Activated T-helper 2 cell treated with anti-CD3 and anti-CD28 coated beads, Interferon-gamma antibody, Interleukin-2, Interleukin-4, amounts not matched to agents 10 μg/mL and 5 μg/mL and 100 μg/mL, durations not matched to agents 14 hours and 24 hours and 36 hours (primary cell): ENCODE results near the gene STK36. TPM values are rescaled to one million over a fixed set of nuclear protein-coding genes. Genes with fewer than 3 reads are reported as not detected.
A peak's percentile ranks its signal among the peaks of the same experiment; 100 is the strongest.

Source experiments
- DNase-seq: peaks from one replicate; pipeline ENCODE4 v3.0.0; 2021; ENCODE audit warnings: low spot score
- H3K27ac Mint-ChIP-seq: one replicate; pipeline ENCODE4 v1.8.0; 2021; ENCODE audit warnings: mixed read lengths
- H3K27me3 Mint-ChIP-seq: one replicate; pipeline ENCODE4 v1.8.0; 2021; ENCODE audit warnings: low read depth, mixed read lengths
- H3K36me3 Mint-ChIP-seq: one replicate; pipeline ENCODE4 v1.8.0; 2021; ENCODE audit warnings: low read depth, mixed read lengths
- H3K4me1 Mint-ChIP-seq: one replicate; pipeline ENCODE4 v1.8.0; 2021; ENCODE audit warnings: low read depth, mixed read lengths
- H3K4me3 Mint-ChIP-seq: one replicate; pipeline ENCODE4 v1.8.0; 2021; ENCODE audit warnings: low read depth, mild to moderate bottlenecking, moderate library complexity, mixed read lengths
- H3K9me3 Mint-ChIP-seq: one replicate; pipeline ENCODE4 v1.8.0; 2021; ENCODE audit warnings: mixed read lengths
- intact Hi-C: fragments of 100-400 bp; cut with micrococcal nuclease; formaldehyde crosslinking; loops from one replicate; pipeline ENCODE4 v1.15.1; 2023
- total RNA-seq: library from RNA; stranded (reverse); gene quantifications from 2 replicates; pipeline ENCODE4 v1.2.3, GENCODE V29; 2022

The STK36 gene, protein sequence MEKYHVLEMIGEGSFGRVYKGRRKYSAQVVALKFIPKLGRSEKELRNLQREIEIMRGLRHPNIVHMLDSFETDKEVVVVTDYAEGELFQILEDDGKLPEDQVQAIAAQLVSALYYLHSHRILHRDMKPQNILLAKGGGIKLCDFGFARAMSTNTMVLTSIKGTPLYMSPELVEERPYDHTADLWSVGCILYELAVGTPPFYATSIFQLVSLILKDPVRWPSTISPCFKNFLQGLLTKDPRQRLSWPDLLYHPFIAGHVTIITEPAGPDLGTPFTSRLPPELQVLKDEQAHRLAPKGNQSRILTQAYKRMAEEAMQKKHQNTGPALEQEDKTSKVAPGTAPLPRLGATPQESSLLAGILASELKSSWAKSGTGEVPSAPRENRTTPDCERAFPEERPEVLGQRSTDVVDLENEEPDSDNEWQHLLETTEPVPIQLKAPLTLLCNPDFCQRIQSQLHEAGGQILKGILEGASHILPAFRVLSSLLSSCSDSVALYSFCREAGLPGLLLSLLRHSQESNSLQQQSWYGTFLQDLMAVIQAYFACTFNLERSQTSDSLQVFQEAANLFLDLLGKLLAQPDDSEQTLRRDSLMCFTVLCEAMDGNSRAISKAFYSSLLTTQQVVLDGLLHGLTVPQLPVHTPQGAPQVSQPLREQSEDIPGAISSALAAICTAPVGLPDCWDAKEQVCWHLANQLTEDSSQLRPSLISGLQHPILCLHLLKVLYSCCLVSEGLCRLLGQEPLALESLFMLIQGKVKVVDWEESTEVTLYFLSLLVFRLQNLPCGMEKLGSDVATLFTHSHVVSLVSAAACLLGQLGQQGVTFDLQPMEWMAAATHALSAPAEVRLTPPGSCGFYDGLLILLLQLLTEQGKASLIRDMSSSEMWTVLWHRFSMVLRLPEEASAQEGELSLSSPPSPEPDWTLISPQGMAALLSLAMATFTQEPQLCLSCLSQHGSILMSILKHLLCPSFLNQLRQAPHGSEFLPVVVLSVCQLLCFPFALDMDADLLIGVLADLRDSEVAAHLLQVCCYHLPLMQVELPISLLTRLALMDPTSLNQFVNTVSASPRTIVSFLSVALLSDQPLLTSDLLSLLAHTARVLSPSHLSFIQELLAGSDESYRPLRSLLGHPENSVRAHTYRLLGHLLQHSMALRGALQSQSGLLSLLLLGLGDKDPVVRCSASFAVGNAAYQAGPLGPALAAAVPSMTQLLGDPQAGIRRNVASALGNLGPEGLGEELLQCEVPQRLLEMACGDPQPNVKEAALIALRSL (N-terminal part only)
- total RNA-seq = 14.4 and 17.9 TPM in 2 replicates

- Mint-ChIP-seq H3K36me3 (peaks cover 10% of the 10 kb centered on the region), H3K4me3 (peak within 1 kb of the TSS; percentile 92), H3K27ac (peak within 1 kb of the TSS; percentile 86), H3K27me3 (no peaks in the 10 kb centered on the region), H3K9me3 (no peaks in the 10 kb centered on the region), H3K4me1 (peaks cover 21% of the 10 kb centered on the region)
- DNase-seq = peak; percentile 75
- intact Hi-C loops = loop anchor here (1.0 to 5.0 kb wide), 5 partner anchors 13 to 175 kb away; partner anchors contain the start of genes BCS1L, CNOT9, TTLL4 and USP37
These were observed at the start of gene STK36, which contains the start of gene RNF25 for GRCh38 chr2:218671654-218672566. Gene STK36, plus strand, starts transcription at chr2:218672086. Its CDS starts 744 bp downstream, at chr2:218672830. Gene RNF25, minus strand, starts transcription at chr2:218672002. Its CDS starts 32 bp downstream, at chr2:218671970.

DNA sequence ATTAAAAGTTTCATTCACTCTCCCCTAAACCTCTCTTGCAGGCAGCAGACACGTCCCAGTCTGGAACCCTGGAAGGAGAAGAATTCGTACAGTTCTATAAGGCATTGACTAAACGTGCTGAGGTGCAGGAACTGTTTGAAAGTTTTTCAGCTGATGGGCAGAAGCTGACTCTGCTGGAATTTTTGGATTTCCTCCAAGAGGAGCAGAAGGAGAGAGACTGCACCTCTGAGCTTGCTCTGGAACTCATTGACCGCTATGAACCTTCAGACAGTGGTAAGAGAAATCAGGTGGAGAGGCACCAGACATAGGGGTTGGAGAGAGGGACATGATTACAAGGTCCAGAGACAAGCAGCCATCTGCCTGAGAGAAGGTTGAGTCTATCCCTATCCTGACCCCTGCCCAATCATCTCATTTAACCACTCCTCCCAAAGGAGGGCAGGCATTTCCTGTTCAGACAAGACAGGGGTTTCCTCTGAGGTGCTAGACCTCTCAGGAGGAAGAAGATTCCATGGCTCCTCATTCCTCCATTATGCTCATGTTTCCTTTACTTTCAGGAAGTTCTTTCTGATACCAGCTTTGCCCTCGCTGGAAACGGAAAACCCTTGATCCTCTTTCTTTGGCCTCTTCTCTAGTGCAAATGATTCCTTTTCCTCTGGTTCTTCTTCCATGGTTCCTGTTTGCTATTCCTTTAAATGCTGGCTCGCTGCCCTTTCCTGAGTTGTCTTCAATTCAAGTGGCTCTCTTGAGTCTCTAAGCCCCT is 49.1 kb upstream of the STK36 start:
- H3K27me3 Mint-ChIP-seq = no peaks in the 10 kb centered on the region
- H3K36me3 Mint-ChIP-seq = no peaks in the 10 kb centered on the region
- no peak overlapping the region for H3K4me3 Mint-ChIP-seq
- H3K9me3 Mint-ChIP-seq = no peaks in the 10 kb centered on the region
- no peak overlapping the region for H3K27ac Mint-ChIP-seq
- DNase-seq = no peak
- intact Hi-C loops = no loop called here
- no peaks in the 10 kb centered on the region for H3K4me1 Mint-ChIP-seq

- Mint-ChIP-seq H3K4me3 (no peak overlapping the region), H3K9me3 (no peaks in the 10 kb centered on the region), H3K27ac (no peak overlapping the region), H3K36me3 (no peaks in the 10 kb centered on the region), H3K27me3 (no peaks in the 10 kb centered on the region), H3K4me1 (no peaks in the 10 kb centered on the region)
- intact Hi-C loops = no loop called here
- no peak for DNase-seq
These were observed 48.5 kb upstream of the STK36 start for GRCh38 chr2:218623366-218623705.

GRCh38 chr2:218626369-218626768 is 45.5 kb upstream of the STK36 start:
- no peak for DNase-seq
- no peaks in the 10 kb centered on the region for H3K9me3 Mint-ChIP-seq
- no peaks in the 10 kb centered on the region for H3K4me1 Mint-ChIP-seq
- no peak overlapping the region for H3K27ac Mint-ChIP-seq
- intact Hi-C loops = no loop called here
- no peak overlapping the region for H3K4me3 Mint-ChIP-seq
- no peaks in the 10 kb centered on the region for H3K36me3 Mint-ChIP-seq
- no peaks in the 10 kb centered on the region for H3K27me3 Mint-ChIP-seq

DNA sequence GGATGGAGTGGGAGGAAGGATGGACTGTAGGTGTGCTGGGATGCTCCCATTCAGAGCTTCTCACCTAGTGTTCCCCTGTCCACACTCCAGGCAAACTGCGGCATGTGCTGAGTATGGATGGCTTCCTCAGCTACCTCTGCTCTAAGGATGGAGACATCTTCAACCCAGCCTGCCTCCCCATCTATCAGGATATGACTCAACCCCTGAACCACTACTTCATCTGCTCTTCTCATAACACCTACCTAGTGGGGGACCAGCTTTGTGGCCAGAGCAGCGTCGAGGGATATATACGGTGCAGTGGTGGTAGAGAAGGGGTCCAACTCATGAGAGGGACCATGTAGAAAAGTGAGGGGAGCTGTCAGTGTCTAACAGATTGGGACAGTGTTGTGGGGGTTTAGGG is 43.9 kb upstream of the STK36 start:
- no peak for DNase-seq
- Mint-ChIP-seq H3K27me3 (no peaks in the 10 kb centered on the region), H3K4me3 (no peak overlapping the region), H3K36me3 (no peaks in the 10 kb centered on the region), H3K4me1 (no peaks in the 10 kb centered on the region), H3K9me3 (no peaks in the 10 kb centered on the region), H3K27ac (no peak overlapping the region)
- intact Hi-C loops = no loop called here

DNA sequence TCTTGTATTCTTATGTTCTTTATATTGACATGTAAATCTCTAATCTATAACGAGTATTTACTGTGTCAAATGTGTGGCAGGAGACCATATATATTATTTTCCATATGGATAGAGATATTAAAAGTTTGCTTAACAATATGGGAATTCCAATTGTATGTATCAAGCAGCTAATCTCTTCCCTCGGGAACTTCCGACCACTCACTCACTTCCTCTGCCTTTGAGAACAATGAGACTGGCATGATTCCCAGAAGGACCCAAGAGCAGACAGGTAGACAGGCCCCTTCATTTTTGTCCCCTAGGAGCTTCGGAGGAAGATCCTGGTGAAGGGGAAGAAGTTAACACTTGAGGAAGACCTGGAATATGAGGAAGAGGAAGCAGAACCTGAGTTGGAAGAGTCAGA is 40.0 kb upstream of the STK36 start:
- no peak overlapping the region for H3K27ac Mint-ChIP-seq
- no peak for DNase-seq
- H3K36me3 Mint-ChIP-seq = peaks cover 26% of the 10 kb centered on the region
- no peaks in the 10 kb centered on the region for H3K9me3 Mint-ChIP-seq
- no peak overlapping the region for H3K4me3 Mint-ChIP-seq
- H3K27me3 Mint-ChIP-seq = no peaks in the 10 kb centered on the region
- intact Hi-C loops = no loop called here
- no peaks in the 10 kb centered on the region for H3K4me1 Mint-ChIP-seq

DNA sequence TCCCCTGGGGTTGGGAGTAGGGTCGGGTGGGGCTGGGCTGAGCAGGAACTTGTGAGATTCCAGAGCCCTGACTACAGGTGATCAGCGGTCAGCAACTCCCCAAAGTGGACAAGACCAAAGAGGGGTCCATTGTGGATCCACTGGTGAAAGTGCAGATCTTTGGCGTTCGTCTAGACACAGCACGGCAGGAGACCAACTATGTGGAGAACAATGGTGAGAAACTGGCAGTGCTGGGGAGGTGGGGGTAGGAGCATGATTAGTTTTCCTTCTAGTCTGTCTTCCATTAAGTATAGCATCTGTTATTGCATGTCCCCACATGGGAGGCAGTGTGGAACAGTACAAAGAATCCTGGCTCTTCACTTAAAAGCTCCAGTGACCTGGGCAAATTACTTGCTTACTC is 36.2 kb upstream of the STK36 start:
- no peak for DNase-seq
- no peaks in the 10 kb centered on the region for H3K4me1 Mint-ChIP-seq
- no peak overlapping the region for H3K27ac Mint-ChIP-seq
- intact Hi-C loops = no loop called here
- no peak overlapping the region for H3K4me3 Mint-ChIP-seq
- H3K36me3 Mint-ChIP-seq = peaks cover 58% of the 10 kb centered on the region
- no peaks in the 10 kb centered on the region for H3K9me3 Mint-ChIP-seq
- no peaks in the 10 kb centered on the region for H3K27me3 Mint-ChIP-seq

GRCh38 chr2:218638372-218638771 is 33.5 kb upstream of the STK36 start:
- Mint-ChIP-seq H3K9me3 (no peaks in the 10 kb centered on the region), H3K27me3 (no peaks in the 10 kb centered on the region), H3K4me1 (no peaks in the 10 kb centered on the region), H3K36me3 (peaks cover 71% of the 10 kb centered on the region), H3K4me3 (no peak overlapping the region), H3K27ac (no peak overlapping the region)
- no peak for DNase-seq
- intact Hi-C loops = no loop called here

DNA sequence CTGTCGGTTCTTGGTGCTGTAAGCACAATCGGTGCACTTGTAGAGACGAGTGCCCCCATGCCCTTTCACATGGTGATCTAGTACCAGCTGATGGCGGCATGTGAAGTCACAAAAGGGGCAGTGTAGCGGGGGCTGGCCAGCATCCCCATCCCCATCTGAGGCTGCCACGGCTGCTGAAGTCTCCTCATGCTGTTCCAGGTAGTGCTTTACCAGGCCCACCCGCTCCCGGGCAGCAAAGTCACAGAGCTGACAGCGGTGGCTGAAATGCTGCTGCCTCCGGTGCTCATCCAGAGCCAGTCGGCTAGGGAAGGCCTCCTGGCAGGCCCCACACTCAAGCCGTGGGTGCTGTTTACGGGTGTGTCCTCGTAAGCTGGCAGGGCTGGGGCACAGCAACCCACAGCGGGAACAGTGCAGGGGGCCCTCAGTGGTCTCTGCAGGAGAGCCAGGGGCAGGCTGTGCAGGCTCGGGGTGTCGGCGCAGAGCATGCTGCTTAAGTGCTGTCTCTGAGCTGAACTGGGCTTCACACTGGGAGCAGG is 29.7 kb upstream of the STK36 start:
- peaks cover 66% of the 10 kb centered on the region for H3K36me3 Mint-ChIP-seq
- no peaks in the 10 kb centered on the region for H3K9me3 Mint-ChIP-seq
- H3K27ac Mint-ChIP-seq = no peak overlapping the region
- no peak overlapping the region for H3K4me3 Mint-ChIP-seq
- no peak for DNase-seq
- intact Hi-C loops = no loop called here
- H3K27me3 Mint-ChIP-seq = no peaks in the 10 kb centered on the region
- H3K4me1 Mint-ChIP-seq = no peaks in the 10 kb centered on the region

DNA sequence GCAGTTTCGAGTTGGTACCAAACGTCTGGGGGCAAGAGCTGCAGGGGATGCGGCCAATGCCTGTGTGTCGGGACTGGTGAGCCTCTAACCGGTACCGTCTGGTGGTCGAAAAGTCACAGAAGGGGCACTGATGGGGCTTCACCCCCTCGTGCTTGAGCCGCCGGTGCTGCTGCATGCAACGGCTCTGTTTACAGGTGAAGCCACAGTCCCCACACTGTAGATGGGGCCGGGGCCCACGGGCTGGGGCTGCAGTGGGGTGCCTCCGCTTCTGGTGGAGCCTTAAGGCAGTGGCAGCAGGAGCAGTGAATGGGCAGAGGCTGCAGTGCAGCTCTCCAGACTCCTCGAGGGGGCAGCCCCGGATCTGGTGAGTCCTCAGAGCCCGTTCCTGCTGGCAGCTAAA is 29.1 kb upstream of the STK36 start:
- no peaks in the 10 kb centered on the region for H3K9me3 Mint-ChIP-seq
- no peaks in the 10 kb centered on the region for H3K27me3 Mint-ChIP-seq
- DNase-seq = no peak
- no peak overlapping the region for H3K4me3 Mint-ChIP-seq
- no peak overlapping the region for H3K27ac Mint-ChIP-seq
- peaks cover 67% of the 10 kb centered on the region for H3K36me3 Mint-ChIP-seq
- H3K4me1 Mint-ChIP-seq = no peaks in the 10 kb centered on the region
- intact Hi-C loops = no loop called here

GRCh38 chr2:218643751-218644310 is 28.1 kb upstream of the STK36 start:
- no peak for DNase-seq

More at GRCh38 chr2:218643751-218644310, 28.1 kb upstream of the STK36 start:
- Mint-ChIP-seq H3K9me3 (no peaks in the 10 kb centered on the region), H3K36me3 (peaks cover 67% of the 10 kb centered on the region), H3K27ac (no peak overlapping the region), H3K27me3 (no peaks in the 10 kb centered on the region), H3K4me1 (peaks cover 4% of the 10 kb centered on the region), H3K4me3 (no peak overlapping the region)
- intact Hi-C loops = no loop called here
